HEK293 (cell line): ENCODE results near the gene DAZAP1.

ENCODE experiments used
- CTCF ChIP-seq: fragments of 450-650 bp; formaldehyde crosslinking; IDR thresholded peaks from 2 replicates; pipeline ENCODE4 v1.5.1; 2016; ENCODE audit warnings: missing biosample characterization, missing genetic modification characterization
- HOXA7 ChIP-seq: sonication (generic); formaldehyde crosslinking; IDR thresholded peaks from 2 replicates; pipeline ENCODE4 v1.8.1; 2022; ENCODE audit warnings: missing genetic modification reagents, borderline replicate concordance
- MYNN ChIP-seq: fragments of 450-650 bp; formaldehyde crosslinking; IDR thresholded peaks from 2 replicates; pipeline ENCODE4 v1.5.1; 2016; ENCODE audit warnings: missing biosample characterization, missing genetic modification characterization, borderline replicate concordance
- YY1 ChIP-seq: fragments of 450-650 bp; formaldehyde crosslinking; IDR thresholded peaks from 2 replicates; pipeline ENCODE4 v1.5.1; 2018; ENCODE audit warnings: missing biosample characterization, missing genetic modification characterization
- ZBTB1 ChIP-seq: fragments of 450-650 bp; formaldehyde crosslinking; IDR thresholded peaks from 2 replicates; pipeline ENCODE4 v1.5.1; 2016; ENCODE audit warnings: missing biosample characterization, missing genetic modification characterization
- ZBTB17 ChIP-seq: fragments of 450-650 bp; formaldehyde crosslinking; IDR thresholded peaks from 2 replicates; pipeline ENCODE4 v1.5.1; 2016; ENCODE audit warnings: missing biosample characterization, missing genetic modification characterization
- ZFP41 ChIP-seq: fragments of 450-650 bp; formaldehyde crosslinking; IDR thresholded peaks from 2 replicates; pipeline ENCODE4 v1.5.1; 2016; ENCODE audit warnings: missing biosample characterization, missing genetic modification characterization, borderline replicate concordance
- ZNF274 ChIP-seq, 2 experiments: fragments of 200-500 bp in 1 of 2; fragments of 450-650 bp in 1 of 2; sonication (Bioruptor generic) in 1 of 2; formaldehyde crosslinking in 1 of 2; IDR thresholded peaks; 2 replicates each; pipeline versions ENCODE4 v1.5.1 to v1.6.1; 2014 to 2016; ENCODE audit warnings: borderline replicate concordance in 1 of 2, inconsistent platforms in 1 of 2, low read length in 1 of 2, missing biosample characterization in 1 of 2, missing genetic modification characterization in 1 of 2
- ZNF302 ChIP-seq: fragments of 450-650 bp; formaldehyde crosslinking; IDR thresholded peaks from 2 replicates; pipeline ENCODE4 v1.5.1; 2016; ENCODE audit warnings: missing biosample characterization, missing genetic modification characterization, low read depth
- ZNF510 ChIP-seq: fragments of 450-650 bp; formaldehyde crosslinking; IDR thresholded peaks from 2 replicates; pipeline ENCODE4 v1.5.1; 2018; ENCODE audit warnings: mild to moderate bottlenecking, missing genetic modification characterization, missing biosample characterization; ENCODE audit not compliant: insufficient replicate concordance
- TF ChIP-seq, protein P1 (sequence below): fragments of 450-650 bp; formaldehyde crosslinking; IDR thresholded peaks from 2 replicates; pipeline ENCODE4 v1.5.1; 2016; ENCODE audit warnings: missing biosample characterization, missing genetic modification characterization

DNA sequence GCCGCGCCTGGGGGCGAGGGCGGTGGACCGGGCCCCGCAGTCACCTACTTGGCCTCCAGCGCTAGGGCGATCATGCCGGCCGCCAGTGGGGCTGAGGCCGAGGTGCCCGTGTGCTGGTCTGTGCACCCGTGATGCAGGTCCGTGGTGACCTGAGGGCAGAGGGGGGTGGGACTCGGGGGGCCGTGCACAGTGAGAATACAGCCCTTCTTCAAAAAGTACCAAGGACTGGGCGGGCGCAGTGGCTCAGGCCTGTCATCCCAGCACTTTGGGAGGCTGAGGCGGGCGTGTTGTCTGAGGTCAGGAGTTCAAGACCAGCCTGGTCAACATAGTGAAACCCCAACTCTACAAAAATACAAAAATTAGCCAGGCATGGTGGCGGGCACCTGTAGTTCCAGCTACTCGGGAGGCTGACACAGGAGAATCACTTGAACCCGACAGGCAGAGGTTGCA is 76.6 kb downstream of the DAZAP1 start:
- no peak for TF ChIP-seq MYNN (tag by site-specific recombination)
- TF ChIP-seq HOXA7 (CRISPR knock-in tag), result no peak
- no peak for TF ChIP-seq ZNF302 (tag by site-specific recombination)
- TF ChIP-seq YY1 (tag by site-specific recombination), result no peak
- TF ChIP-seq ZFP41, result no peak
- TF ChIP-seq ZBTB17 (tag by site-specific recombination), result no peak
- TF ChIP-seq, protein P1, sequence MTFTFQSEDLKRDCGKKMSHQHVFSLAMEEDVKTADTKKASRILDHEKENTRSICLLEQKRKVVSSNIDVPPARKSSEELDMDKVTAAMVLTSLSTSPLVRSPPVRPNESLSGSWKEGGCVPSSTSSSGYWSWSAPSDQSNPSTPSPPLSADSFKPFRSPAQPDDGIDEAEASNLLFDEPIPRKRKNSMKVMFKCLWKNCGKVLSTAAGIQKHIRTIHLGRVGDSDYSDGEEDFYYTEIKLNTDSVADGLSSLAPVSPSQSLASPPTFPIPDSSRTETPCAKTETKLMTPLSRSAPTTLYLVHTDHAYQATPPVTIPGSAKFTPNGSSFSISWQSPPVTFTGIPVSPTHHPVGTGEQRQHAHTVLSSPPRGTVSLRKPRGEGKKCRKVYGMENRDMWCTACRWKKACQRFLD, result no peak
- no peak for TF ChIP-seq CTCF (tag by site-specific recombination)
- TF ChIP-seq ZNF510, result no peak
- TF ChIP-seq ZBTB1, result no peak
- TF ChIP-seq ZNF274 (IDR thresholded peaks at IDR 0.05; ENCODE audit: low read length), result no peak
- TF ChIP-seq ZNF274 (tag by site-specific recombination; IDR thresholded peaks at IDR 0.05; ENCODE audit: borderline replicate concordance), result no peak
